SH-SY5Y (cell line): ENCODE results near the gene CCDC40.

ENCODE experiments used
- GATA2 ChIP-seq: IDR thresholded peaks from 2 replicates; pipeline ENCODE4 v1.6.1; 2011; ENCODE audit warnings: mild to moderate bottlenecking, low read depth, low read length
- GATA3 ChIP-seq: IDR thresholded peaks from 2 replicates; pipeline ENCODE4 v1.6.1; 2011; ENCODE audit warnings: low read depth, mild to moderate bottlenecking, low read length, moderate library complexity

DNA sequence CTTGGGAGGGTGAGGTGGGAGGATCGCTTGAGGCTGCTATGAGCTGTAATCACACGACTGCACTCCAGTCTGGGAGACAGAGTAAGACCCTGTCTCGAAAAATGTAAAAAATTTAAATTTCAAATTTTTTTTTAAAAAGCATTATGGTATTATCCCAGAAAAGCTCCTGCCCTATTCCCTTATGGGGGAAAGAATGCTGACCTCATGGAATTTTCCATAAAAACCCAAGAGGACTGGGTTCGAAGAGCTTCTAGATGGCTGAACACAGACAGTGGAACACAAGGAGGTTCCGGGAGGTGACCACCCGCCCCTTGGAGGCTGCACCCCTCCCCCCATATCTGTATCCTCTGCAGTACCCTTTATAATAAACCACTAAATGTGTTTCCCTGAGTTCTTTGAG, 106.5 kb downstream of the CCDC40 start:
- TF ChIP-seq GATA2 (no peak), GATA3 (no peak)
